Ramos (cell line): Measurements from ENCODE around the gene C9orf152.

Experiments
- in situ Hi-C: fragments of 300-500 bp; cut with MboI; formaldehyde crosslinking; loops from one replicate; pipeline ENCODE4 v1.14.3; 2022; ENCODE audit warnings: low sequenced_read_pairs; ENCODE audit not compliant: unreplicated experiment

C9orf152 gene

DNA sequence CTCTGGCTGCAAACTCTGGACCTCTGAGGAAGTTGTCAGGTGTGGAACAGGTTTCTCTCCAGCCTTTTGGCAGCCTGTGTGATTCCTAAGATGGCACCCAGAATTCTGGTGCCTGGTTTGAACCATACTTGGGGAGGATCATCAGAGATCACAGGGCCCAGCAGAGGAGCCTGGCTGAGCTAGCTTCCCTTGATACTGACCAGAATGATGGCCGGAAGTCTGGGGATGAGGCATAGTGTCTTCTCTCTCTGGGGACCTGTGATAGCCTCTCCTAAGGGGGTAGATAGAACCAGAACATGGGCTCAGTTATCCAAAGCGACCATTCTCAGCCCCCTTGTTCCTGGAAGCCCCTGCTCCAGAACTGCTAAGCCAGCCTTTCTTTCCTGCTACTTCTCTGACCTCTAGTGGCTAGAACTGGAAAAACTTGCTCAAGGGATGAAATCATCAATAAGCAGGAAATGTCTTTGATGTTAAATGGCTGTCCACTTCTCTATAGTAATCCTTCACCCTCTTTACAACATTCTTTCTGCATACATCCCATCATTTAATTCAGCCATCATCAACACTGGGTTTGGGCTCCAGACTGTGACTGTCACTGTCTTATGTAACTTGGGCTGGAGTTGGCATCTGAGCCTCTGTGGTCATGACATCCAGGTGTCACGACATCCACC is 55.1 kb downstream of the C9orf152 start:
- in situ Hi-C loops = loop anchor here (5.0 kb wide), 2 partner anchors 91 to 251 kb away; no protein-coding TSS in a partner anchor
